Aorta (tissue), 5 donors: ENCODE results near the gene USH1C. TPM values are rescaled to one million over a fixed set of nuclear protein-coding genes. Genes with fewer than 3 reads are reported as not detected.

ENCODE experiments used
- ATAC-seq: fragments of 200-7000 bp; cut with Tn5 transposase; one replicate; pipeline ENCODE4 v1.9.1; 2022; ENCODE audit warnings: moderate library complexity; ENCODE audit not compliant: low FRiP score
- DNase-seq, 2 donors: peaks; one replicate each; pipeline ENCODE4 v3.0.0-alpha.2; 2020
- H3K27ac ChIP-seq, 2 donors: one replicate each; pipeline ENCODE4 v1.5.1; 2013; ENCODE audit warnings: low read length in 2 of 2, mild to moderate bottlenecking in 2 of 2, moderate library complexity in 2 of 2, control low read depth in 1 of 2, inconsistent platforms in 1 of 2, low read depth in 1 of 2
- H3K27me3 ChIP-seq, 2 donors: one replicate each; pipeline ENCODE4 v1.6.1; 2013; ENCODE audit warnings: control low read depth in 1 of 2, low read length in 1 of 2, mild to moderate bottlenecking in 1 of 2, moderate library complexity in 1 of 2; ENCODE audit not compliant: insufficient read depth in 2 of 2, control insufficient read depth in 1 of 2
- H3K36me3 ChIP-seq, 2 donors: one replicate each; pipeline ENCODE4 v1.6.1; 2013; ENCODE audit warnings: control low read depth in 1 of 2, low read length in 1 of 2, mild to moderate bottlenecking in 1 of 2; ENCODE audit not compliant: insufficient read depth in 2 of 2, control insufficient read depth in 1 of 2
- H3K4me1 ChIP-seq, 2 donors: one replicate each; pipeline ENCODE4 v1.6.1; 2013; ENCODE audit warnings: low read length in 2 of 2, control low read depth in 1 of 2, mild to moderate bottlenecking in 1 of 2, moderate library complexity in 1 of 2; ENCODE audit not compliant: insufficient read depth in 2 of 2, control insufficient read depth in 1 of 2
- H3K4me3 ChIP-seq, 2 donors: one replicate each; pipeline ENCODE4 v1.5.1; 2013; ENCODE audit warnings: low read length in 2 of 2, control low read depth in 1 of 2, mild to moderate bottlenecking in 1 of 2
- H3K9me3 ChIP-seq: one replicate; pipeline ENCODE4 v1.6.1; 2013; ENCODE audit warnings: mild to moderate bottlenecking, low read length; ENCODE audit not compliant: control insufficient read depth
- WGBS, 2 donors: extraction: QIAGEN DNeasy Blood & Tissue Kit; methylation state at CpG; one replicate each; pipeline ENCODE4 v1.1.7; 2013; 5-methylcytosine and 5-hydroxymethylcytosine counted together
- intact Hi-C, 2 donors: fragments of 100-400 bp; cut with DNase I; formaldehyde crosslinking; loops; one replicate each; pipeline versions ENCODE4 v1.14.2 to v1.15.0; 2022
- polyA plus RNA-seq, 2 donors: library from polyadenylated mRNA; stranded (reverse); fragments of 200-250 nt; gene quantifications; one replicate each; pipeline ENCODE4 v1.2.3, GENCODE V29; 2013
- total RNA-seq, 2 donors: library from RNA; stranded (reverse); fragmentation: NEBNext Ultra II Directional; extraction: Animal tissue kit (Norgen Biotek cat#: 25700); gene quantifications; one replicate each; pipeline ENCODE4 v1.2.1, GENCODE V29; 2021
- donor health status: healthy with polysubstance abuse.
- donor health status: Bipolar disorder and iron deficiency.
- donor health status: DM: no; HTN: no; CAD: no.
- donor health status: DM: no; HTN: no; CAD: no.
- donor health status: DM: yes; HTN: yes; CAD: no.

The USH1C gene
- total and polyA plus RNA-seq, 4 donors = 0.46 to 20.4 TPM; not detected in 2

DNA sequence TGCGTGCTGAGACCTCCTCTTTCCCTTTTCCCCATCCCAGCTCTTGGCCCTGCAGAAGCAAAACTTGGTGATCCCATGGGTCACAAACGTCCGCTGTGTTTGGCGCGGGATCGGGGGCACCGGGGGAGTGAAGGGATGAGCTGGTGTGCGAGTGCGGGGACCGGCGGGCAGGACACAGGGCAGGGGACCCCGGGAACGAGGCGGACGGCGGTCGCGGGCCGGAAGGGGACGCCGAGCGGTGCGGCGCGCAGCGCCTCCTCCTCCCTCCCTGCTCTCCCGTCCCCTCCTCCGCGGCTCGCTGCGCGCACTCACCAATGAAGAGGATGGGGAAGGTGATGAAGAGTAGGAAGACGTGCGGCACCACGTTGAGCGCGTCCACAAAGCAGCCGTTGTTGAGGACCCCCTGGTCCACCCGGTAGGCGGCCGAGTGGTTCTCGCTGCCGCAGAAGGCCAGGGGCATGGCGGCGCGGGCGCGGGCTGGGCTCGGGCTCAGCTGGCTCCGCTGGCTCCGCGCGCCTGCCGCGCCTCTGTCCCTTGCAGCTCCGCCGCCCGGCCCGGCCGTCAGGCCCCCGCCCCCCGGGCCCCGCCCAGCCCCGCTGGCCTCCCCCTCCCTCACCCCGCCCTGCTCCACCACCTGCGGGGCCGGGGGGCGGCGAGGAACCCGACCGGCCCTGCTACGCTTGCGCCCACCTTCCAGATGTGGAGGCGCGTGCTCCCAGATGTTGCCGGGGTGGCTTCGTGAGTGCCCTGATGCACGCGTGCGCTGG lies 67.7 kb downstream of the USH1C start, which contains the start of gene ABCC8:
Gene ABCC8 (minus strand): TSS at position 529 of the 767 bp plus-strand sequence. CDS start 69 bp downstream, at position 460.
- H3K36me3 ChIP-seq = no peaks in the 10 kb centered on the region
- H3K4me3 ChIP-seq = no peak within 1 kb of the TSS
- DNase-seq (no peak), ATAC-seq (no peak)
- 0 to 1% methylated on average over 54 to 80 of the region's 80 CpGs for WGBS, 2 donors
- intact Hi-C loops = no loop called here
- no peaks in the 10 kb centered on the region for H3K9me3 ChIP-seq
- no peak within 1 kb of the TSS for H3K27ac ChIP-seq
- peaks cover 0 to 2% of the 10 kb centered on the region in 2 donors for H3K27me3 ChIP-seq
- H3K4me1 ChIP-seq = no peaks in the 10 kb centered on the region

GRCh38 chr11:17475666-17476316 lies 68.4 kb downstream of the USH1C start:
- ATAC-seq = no peak
- Histone ChIP-seq H3K4me1 (no peaks in the 10 kb centered on the region), H3K9me3 (no peaks in the 10 kb centered on the region), H3K27me3 (peaks cover 0 to 2% of the 10 kb centered on the region in 2 donors), H3K27ac (no peak overlapping the region), H3K4me3 (no peak overlapping the region), H3K36me3 (no peaks in the 10 kb centered on the region)
- no peak for DNase-seq
- whole genome bisulfite sequencing, 2 donors = 2 to 3% methylated on average over 31 of the region's 31 CpGs
- intact Hi-C loops = no loop called here

- Histone ChIP-seq H3K27ac (no peak overlapping the region), H3K4me3 (no peak overlapping the region), H3K9me3 (no peaks in the 10 kb centered on the region), H3K36me3 (no peaks in the 10 kb centered on the region), H3K4me1 (no peaks in the 10 kb centered on the region), H3K27me3 (peaks cover 0 to 2% of the 10 kb centered on the region in 2 donors)
- no peak for DNase-seq
- no peak for ATAC-seq
- WGBS, 2 donors = 36 to 38% methylated on average over 6 of the region's 6 CpGs
- intact Hi-C loops = no loop called here
Observed at GRCh38 chr11:17473071-17473744, 71.0 kb downstream of the USH1C start.

GRCh38 chr11:17472467-17472866 lies 71.7 kb downstream of the USH1C start:
- no peak for DNase-seq
- WGBS, 2 donors = 25 to 36% methylated on average over 3 of the region's 3 CpGs
- Histone ChIP-seq H3K27me3 (peaks cover 0 to 2% of the 10 kb centered on the region in 2 donors), H3K9me3 (no peaks in the 10 kb centered on the region), H3K4me1 (no peaks in the 10 kb centered on the region), H3K4me3 (no peak overlapping the region), H3K36me3 (no peaks in the 10 kb centered on the region), H3K27ac (no peak overlapping the region)
- no peak for ATAC-seq
- intact Hi-C loops = no loop called here

GRCh38 chr11:17471501-17471900 lies 72.7 kb downstream of the USH1C start:
- no peak for ATAC-seq
- no peak overlapping the region for H3K27ac ChIP-seq

GRCh38 chr11:17469998-17470397 lies 74.2 kb downstream of the USH1C start:
- Histone ChIP-seq H3K9me3 (no peaks in the 10 kb centered on the region), H3K36me3 (no peaks in the 10 kb centered on the region), H3K27me3 (peaks cover 0 to 2% of the 10 kb centered on the region in 2 donors), H3K4me1 (no peaks in the 10 kb centered on the region), H3K4me3 (no peak overlapping the region), H3K27ac (no peak overlapping the region)
- intact Hi-C loops = no loop called here
- no peak for DNase-seq
- WGBS, 2 donors = 92 to 94% methylated on average over 6 of the region's 6 CpGs
- ATAC-seq = no peak

More at GRCh38 chr11:17471501-17471900, 72.7 kb downstream of the USH1C start:
- no peaks in the 10 kb centered on the region for H3K4me1 ChIP-seq
- no peak for DNase-seq
- intact Hi-C loops = no loop called here
- no peak overlapping the region for H3K4me3 ChIP-seq
- 83 to 87% methylated on average over 3 of the region's 3 CpGs for WGBS, 2 donors
- H3K36me3 ChIP-seq = no peaks in the 10 kb centered on the region
- H3K27me3 ChIP-seq = peaks cover 0 to 2% of the 10 kb centered on the region in 2 donors
- no peaks in the 10 kb centered on the region for H3K9me3 ChIP-seq

- WGBS, 2 donors = 73 to 87% methylated on average over 4 of the region's 4 CpGs
- ATAC-seq = no peak
- intact Hi-C loops = no loop called here
- no peak for DNase-seq
- H3K4me1 ChIP-seq = no peaks in the 10 kb centered on the region
- H3K4me3 ChIP-seq = no peak overlapping the region
- H3K27me3 ChIP-seq = no peaks in the 10 kb centered on the region
- no peaks in the 10 kb centered on the region for H3K36me3 ChIP-seq
- H3K27ac ChIP-seq = no peak overlapping the region
- no peaks in the 10 kb centered on the region for H3K9me3 ChIP-seq
Observed at GRCh38 chr11:17468122-17468521, 76.1 kb downstream of the USH1C start.

DNA sequence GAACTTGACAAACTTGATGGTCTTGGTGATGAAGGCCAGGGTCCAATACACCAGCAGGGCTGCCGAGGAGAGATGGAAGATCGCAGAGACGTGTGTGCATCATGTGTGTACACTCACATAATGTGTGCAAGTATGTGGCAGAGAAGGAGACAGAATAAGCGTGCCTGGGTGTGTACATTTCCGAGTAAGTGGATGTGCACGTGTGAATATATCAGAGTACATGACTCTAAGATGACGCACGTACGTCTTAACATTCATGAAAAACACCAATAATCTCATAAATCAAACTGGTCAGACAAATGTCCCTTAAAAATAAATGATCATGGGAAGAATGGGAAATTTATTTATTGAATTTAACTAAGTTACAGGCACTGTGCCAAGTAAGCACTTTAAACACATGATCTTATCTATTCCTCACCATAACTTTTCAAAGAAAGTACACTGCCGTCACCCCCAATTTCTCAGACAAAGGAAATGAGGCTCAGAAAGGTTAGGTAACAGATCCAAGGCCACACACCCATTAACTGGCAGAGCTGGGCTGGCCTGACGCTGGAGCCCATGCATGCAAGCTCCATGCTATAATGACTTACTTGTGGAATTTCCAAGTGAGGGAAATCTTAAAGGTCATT lies 80.6 kb downstream of the USH1C start:
- no peaks in the 10 kb centered on the region for H3K4me1 ChIP-seq
- DNase-seq = no peak
- H3K9me3 ChIP-seq = no peaks in the 10 kb centered on the region
- no peaks in the 10 kb centered on the region for H3K36me3 ChIP-seq
- H3K27ac ChIP-seq = no peak overlapping the region
- intact Hi-C loops = no loop called here
- H3K27me3 ChIP-seq = no peaks in the 10 kb centered on the region
- ATAC-seq = no peak
- 67 to 69% methylated on average over 11 of the region's 11 CpGs for WGBS, 2 donors
- H3K4me3 ChIP-seq = no peak overlapping the region
